GM18508 (cell line): ENCODE measurements around the gene PARD3.
"Not testable (repeated sequence)": the region's sequence is repeated elsewhere in the genome, so short reads cannot be mapped to it uniquely, and the experiment has no call there.

Experiments used
- ATAC-seq: cut with Tn5 transposase; IDR thresholded peaks from one replicate; pipeline ENCODE4 v1.9.1; 2021; ENCODE audit warnings: moderate number of reproducible peaks; ENCODE audit not compliant: insufficient read depth, unreplicated experiment

PARD3 gene

GRCh38 chr10:34378297-34378696, 436.8 kb downstream of the PARD3 start:
- no peak for ATAC-seq

- ATAC-seq, result no peak
These were observed 437.3 kb downstream of the PARD3 start for GRCh38 chr10:34377833-34378232.

- ATAC-seq, result peak; percentile 4
These were observed 440.6 kb downstream of the PARD3 start for GRCh38 chr10:34374356-34375045.

GRCh38 chr10:34373211-34373610, 441.9 kb downstream of the PARD3 start:
- ATAC-seq, result no peak

GRCh38 chr10:34372509-34372908, 442.6 kb downstream of the PARD3 start:
- ATAC-seq, result no peak

GRCh38 chr10:34370126-34370525, 445.0 kb downstream of the PARD3 start:
- no peak for ATAC-seq

GRCh38 chr10:34369120-34369519, 446.0 kb downstream of the PARD3 start:
- ATAC-seq, result no peak

GRCh38 chr10:34364253-34365037, 450.7 kb downstream of the PARD3 start:
- ATAC-seq, result no peak

GRCh38 chr10:34360984-34361383, 454.1 kb downstream of the PARD3 start:
- no peak for ATAC-seq

GRCh38 chr10:34359435-34359813, 455.7 kb downstream of the PARD3 start:
- ATAC-seq, result no peak

GRCh38 chr10:34358729-34359434, 456.2 kb downstream of the PARD3 start:
- no peak for ATAC-seq

- ATAC-seq, result no peak
These were observed 458.6 kb downstream of the PARD3 start for GRCh38 chr10:34356463-34356862.

- ATAC-seq, result not testable (repeated sequence)
These were observed 461.6 kb downstream of the PARD3 start for GRCh38 chr10:34353530-34353929.

GRCh38 chr10:34352599-34353204, 462.4 kb downstream of the PARD3 start:
- ATAC-seq, result not testable (repeated sequence)

GRCh38 chr10:34351161-34351560, 463.9 kb downstream of the PARD3 start:
- no peak for ATAC-seq

- no peak for ATAC-seq
These were observed 466.1 kb downstream of the PARD3 start for GRCh38 chr10:34348917-34349485.

GRCh38 chr10:34348021-34348420, 467.1 kb downstream of the PARD3 start:
- no peak for ATAC-seq

- no peak for ATAC-seq
These were observed 468.0 kb downstream of the PARD3 start for GRCh38 chr10:34347131-34347530.

- ATAC-seq, result no peak
These were observed 468.5 kb downstream of the PARD3 start for GRCh38 chr10:34346516-34347100.

GRCh38 chr10:34345383-34345782, 469.7 kb downstream of the PARD3 start:
- no peak for ATAC-seq
